ENCODE measurements around the gene IQCF2.

The IQCF2 gene

DNA sequence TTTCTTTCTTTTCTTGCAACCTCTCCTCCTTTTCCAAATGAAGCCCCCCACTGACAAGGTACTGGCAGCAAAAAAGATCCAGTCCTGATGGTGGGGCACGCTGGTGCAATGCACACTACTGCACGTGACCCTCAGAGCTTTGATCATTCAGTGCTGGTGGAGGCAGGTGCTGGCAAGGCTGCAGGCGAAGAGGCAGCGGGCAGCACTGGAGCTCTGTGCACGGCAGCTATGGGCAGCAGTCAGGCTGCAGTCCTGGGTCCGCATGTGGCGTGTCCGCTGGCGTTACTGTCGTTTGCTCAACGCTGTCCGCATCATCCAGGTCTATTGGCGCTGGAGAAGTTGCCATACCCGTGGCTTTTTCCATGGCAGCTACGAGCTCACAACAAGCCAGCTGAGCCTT, 42.3 kb upstream of the IQCF2 start:
- TF ChIP-seq CEBPB (IDR thresholded peaks at IDR 0.05) (no peak), TEAD4 (IDR thresholded peaks at IDR 0.05) (no peak), TAF1 (IDR thresholded peaks at IDR 0.05; ENCODE audit: low read depth) (no peak), EP300 (IDR thresholded peaks at IDR 0.05; ENCODE audit: borderline replicate concordance) (no peak), TCF12 (IDR thresholded peaks at IDR 0.05; ENCODE audit: low read depth) (no peak)

GRCh38 chr3:51819709-51820406, 41.6 kb upstream of the IQCF2 start:
- TF ChIP-seq TEAD4 (IDR thresholded peaks at IDR 0.05), result peak; percentile 17; the same call in 1 of the 2 replicates
- no peak for TF ChIP-seq TCF12 (IDR thresholded peaks at IDR 0.05; ENCODE audit: low read depth)
- no peak for TF ChIP-seq ZBTB7A (IDR thresholded peaks at IDR 0.05; ENCODE audit: low read depth)
- peak; percentile 29; the same call in 1 of the 2 replicates for TF ChIP-seq RAD21 (IDR thresholded peaks at IDR 0.05; ENCODE audit: low read depth)

GRCh38 chr3:51828297-51828696, 33.1 kb upstream of the IQCF2 start:
- TF ChIP-seq EGR1 (IDR thresholded peaks at IDR 0.05) (no peak), TCF12 (IDR thresholded peaks at IDR 0.05; ENCODE audit: low read depth) (no peak), RAD21 (IDR thresholded peaks at IDR 0.05; ENCODE audit: low read depth) (no peak), CREB1 (IDR thresholded peaks at IDR 0.05; ENCODE audit: low read depth) (no peak), EP300 (IDR thresholded peaks at IDR 0.05; ENCODE audit: borderline replicate concordance) (no peak), TEAD4 (IDR thresholded peaks at IDR 0.05) (no peak), USF1 (IDR thresholded peaks at IDR 0.05) (no peak), NFIC (IDR thresholded peaks at IDR 0.05) (no peak), REST (IDR thresholded peaks at IDR 0.05; ENCODE audit: low read depth) (no peak), ZBTB7A (IDR thresholded peaks at IDR 0.05; ENCODE audit: low read depth) (no peak), MAX (IDR thresholded peaks at IDR 0.05) (no peak), FOXM1 (IDR thresholded peaks at IDR 0.05; ENCODE audit: borderline replicate concordance, low read depth) (no peak), YY1 (IDR thresholded peaks at IDR 0.05; ENCODE audit: low read depth) (no peak), CEBPB (IDR thresholded peaks at IDR 0.05) (no peak), TAF1 (IDR thresholded peaks at IDR 0.05; ENCODE audit: low read depth) (no peak)

GRCh38 chr3:51830345-51830744, 31.1 kb upstream of the IQCF2 start:
- TF ChIP-seq FOXM1 (IDR thresholded peaks at IDR 0.05; ENCODE audit: borderline replicate concordance, low read depth) (no peak), TAF1 (IDR thresholded peaks at IDR 0.05; ENCODE audit: low read depth) (no peak), EGR1 (IDR thresholded peaks at IDR 0.05) (no peak), YY1 (IDR thresholded peaks at IDR 0.05; ENCODE audit: low read depth) (no peak), NFIC (IDR thresholded peaks at IDR 0.05) (no peak), USF1 (IDR thresholded peaks at IDR 0.05) (no peak), REST (IDR thresholded peaks at IDR 0.05; ENCODE audit: low read depth) (no peak), TEAD4 (IDR thresholded peaks at IDR 0.05) (no peak), EP300 (IDR thresholded peaks at IDR 0.05; ENCODE audit: borderline replicate concordance) (no peak), MAX (IDR thresholded peaks at IDR 0.05) (no peak), TCF12 (IDR thresholded peaks at IDR 0.05; ENCODE audit: low read depth) (no peak), CEBPB (IDR thresholded peaks at IDR 0.05) (no peak), ZBTB7A (IDR thresholded peaks at IDR 0.05; ENCODE audit: low read depth) (no peak), CREB1 (IDR thresholded peaks at IDR 0.05; ENCODE audit: low read depth) (no peak), RAD21 (IDR thresholded peaks at IDR 0.05; ENCODE audit: low read depth) (no peak)

- TF ChIP-seq TAF1 (IDR thresholded peaks at IDR 0.05; ENCODE audit: low read depth) (no peak), RAD21 (IDR thresholded peaks at IDR 0.05; ENCODE audit: low read depth) (no peak), ZBTB7A (IDR thresholded peaks at IDR 0.05; ENCODE audit: low read depth) (no peak), EP300 (IDR thresholded peaks at IDR 0.05; ENCODE audit: borderline replicate concordance) (no peak), FOXM1 (IDR thresholded peaks at IDR 0.05; ENCODE audit: borderline replicate concordance, low read depth) (no peak)
These were observed 30.5 kb upstream of the IQCF2 start for GRCh38 chr3:51830836-51831385.

DNA sequence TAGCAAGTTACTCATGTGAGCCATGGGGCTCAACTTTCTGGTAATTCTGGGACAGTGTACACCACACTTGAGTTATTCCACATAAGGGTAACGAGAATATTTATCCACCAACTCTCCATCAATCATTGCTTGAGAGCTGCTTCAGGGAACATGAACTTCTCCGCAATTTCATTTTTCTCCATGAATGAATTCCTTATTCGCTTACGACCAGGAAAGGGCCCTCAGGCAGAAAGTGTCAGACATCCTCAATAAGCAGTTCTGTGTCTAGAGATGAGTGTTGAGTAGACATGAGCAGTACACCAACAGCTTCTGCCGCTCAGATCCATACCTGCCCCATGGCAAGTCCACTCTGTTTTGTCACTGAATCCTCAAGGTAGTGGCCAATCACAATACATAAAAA, 24.8 kb upstream of the IQCF2 start:
- TF ChIP-seq CEBPB (IDR thresholded peaks at IDR 0.05), result no peak

Measured in Ishikawa (cell line).